Measurements from ENCODE around the gene TEX44.

DNA sequence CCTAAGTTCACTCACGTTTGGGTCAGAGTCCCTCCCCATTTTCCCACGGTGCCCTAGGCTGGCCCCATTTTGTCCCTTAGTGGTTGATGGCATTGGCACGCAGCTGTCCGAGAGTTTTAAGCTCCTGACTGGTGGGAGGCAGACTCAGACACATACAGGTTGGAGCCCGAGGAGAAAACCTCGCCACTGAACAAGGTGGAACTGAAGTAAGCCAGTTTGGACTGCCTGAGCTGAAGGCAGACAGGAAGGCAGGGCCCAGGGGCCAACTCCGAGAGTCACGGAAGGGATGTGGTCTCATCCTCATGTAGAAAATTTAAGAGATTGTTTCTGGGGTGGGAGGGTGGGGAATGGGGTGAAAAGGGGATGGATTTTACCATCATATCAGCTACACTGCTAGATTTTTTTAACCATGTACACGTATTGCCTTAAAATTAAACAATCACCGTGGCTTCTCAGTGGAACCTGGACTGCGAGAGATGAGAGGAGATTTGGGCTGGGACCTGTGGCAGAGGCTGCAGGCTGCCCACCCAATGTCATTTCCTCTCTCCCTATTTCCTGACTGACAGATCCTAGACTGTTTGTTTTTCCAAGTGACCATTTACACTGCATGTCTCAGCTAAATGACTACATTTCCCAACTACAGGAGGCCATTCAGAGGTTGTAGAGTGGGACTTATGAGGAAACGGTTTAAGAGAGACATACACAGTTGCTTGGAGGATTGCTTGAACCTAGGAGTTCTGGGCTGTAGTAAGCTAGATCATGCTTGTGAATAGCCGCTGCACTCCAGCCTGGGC is 43.0 kb upstream of the TEX44 start:
- TF ChIP-seq MAX (IDR thresholded peaks at IDR 0.05) (no peak), EGR1 (IDR thresholded peaks at IDR 0.05) (no peak), RAD21 (IDR thresholded peaks at IDR 0.05; ENCODE audit: low read depth) (no peak), TAF1 (IDR thresholded peaks at IDR 0.05; ENCODE audit: low read depth) (no peak), EP300 (IDR thresholded peaks at IDR 0.05; ENCODE audit: borderline replicate concordance) (no peak), NFIC (IDR thresholded peaks at IDR 0.05) (no peak), CREB1 (IDR thresholded peaks at IDR 0.05; ENCODE audit: low read depth) (no peak), YY1 (IDR thresholded peaks at IDR 0.05; ENCODE audit: low read depth) (no peak), ZBTB7A (IDR thresholded peaks at IDR 0.05; ENCODE audit: low read depth) (no peak)
